ENCODE measurements around the gene GOLGA6L9.
"Not testable (repeated sequence)": the region's sequence is repeated elsewhere in the genome, so short reads cannot be mapped to it uniquely, and the experiment has no call there.

- not testable (repeated sequence) for TF ChIP-seq CTCF (conservative IDR thresholded peaks at IDR 0.05 in 1 of 2, IDR thresholded peaks at IDR 0.05 in 1 of 2; ENCODE audit: extremely low read depth in 1 of 2, insufficient read depth in 1 of 2, low read depth in 1 of 2, low read length in 2 of 2); EZH2 (IDR thresholded peaks at IDR 0.05; ENCODE audit: borderline replicate concordance, low read length)
These were observed 37.5 kb upstream of the GOLGA6L9 start for GRCh38 chr15:82392077-82392476.

All from mammary epithelial cell (primary cell).